Measurements from ENCODE around the gene MTERF2.

MTERF2 gene

GRCh38 chr12:106957583-106957982 is 29.4 kb downstream of the MTERF2 start:
- Histone ChIP-seq H3K4me1 (ENCODE audit: insufficient read depth, low read length) (peaks cover 22% of the 10 kb centered on the region), H2AFZ (ENCODE audit: low read depth, low read length) (peak overlapping the region; percentile 18), H3K4me3 (ENCODE audit: low read length) (peak overlapping the region; percentile 82), H3K27me3 (ENCODE audit: insufficient read depth, low read length) (no peaks in the 10 kb centered on the region), H3K36me3 (ENCODE audit: insufficient read depth, low read length) (no peaks in the 10 kb centered on the region), H3K9me3 (ENCODE audit: low read length) (no peaks in the 10 kb centered on the region)

GRCh38 chr12:106956048-106956578 is 30.8 kb downstream of the MTERF2 start:
- peak overlapping the region; percentile 82 for H3K4me3 ChIP-seq (ENCODE audit: low read length)
- H3K9me3 ChIP-seq (ENCODE audit: low read length): no peaks in the 10 kb centered on the region
- no peaks in the 10 kb centered on the region for H3K36me3 ChIP-seq (ENCODE audit: insufficient read depth, low read length)
- peaks cover 22% of the 10 kb centered on the region for H3K4me1 ChIP-seq (ENCODE audit: insufficient read depth, low read length)
- H3K27me3 ChIP-seq (ENCODE audit: insufficient read depth, low read length): no peaks in the 10 kb centered on the region
- peak overlapping the region; percentile 95 for H2AFZ ChIP-seq (ENCODE audit: low read depth, low read length)

- peak within 1 kb of the TSS; percentile 95 for H2AFZ ChIP-seq (ENCODE audit: low read depth, low read length)
- peaks cover 22% of the 10 kb centered on the region for H3K4me1 ChIP-seq (ENCODE audit: insufficient read depth, low read length)
- no peaks in the 10 kb centered on the region for H3K27me3 ChIP-seq (ENCODE audit: insufficient read depth, low read length)
- no peaks in the 10 kb centered on the region for H3K9me3 ChIP-seq (ENCODE audit: low read length)
- no peaks in the 10 kb centered on the region for H3K36me3 ChIP-seq (ENCODE audit: insufficient read depth, low read length)
- peak within 1 kb of the TSS; percentile 82 for H3K4me3 ChIP-seq (ENCODE audit: low read length)
Observed at GRCh38 chr12:106955377-106956047, 31.4 kb downstream of the MTERF2 start, which contains the start of gene TMEM263. TSS of gene TMEM263 (plus strand) at chr12:106955907. CDS start at chr12:106967117, 11,210 bp downstream.

- Histone ChIP-seq H2AFZ (ENCODE audit: low read depth, low read length) (peak overlapping the region; percentile 64), H3K4me3 (ENCODE audit: low read length) (peak overlapping the region; percentile 82), H3K36me3 (ENCODE audit: insufficient read depth, low read length) (no peaks in the 10 kb centered on the region), H3K27me3 (ENCODE audit: insufficient read depth, low read length) (no peaks in the 10 kb centered on the region), H3K4me1 (ENCODE audit: insufficient read depth, low read length) (peaks cover 22% of the 10 kb centered on the region), H3K9me3 (ENCODE audit: low read length) (no peaks in the 10 kb centered on the region)
Observed at GRCh38 chr12:106954462-106955376, 32.2 kb downstream of the MTERF2 start.

- no peaks in the 10 kb centered on the region for H3K36me3 ChIP-seq (ENCODE audit: insufficient read depth, low read length)
- H3K4me3 ChIP-seq (ENCODE audit: low read length): no peak overlapping the region
Observed at GRCh38 chr12:106953352-106954250, 33.3 kb downstream of the MTERF2 start.

GRCh38 chr12:106950591-106950990 is 36.4 kb downstream of the MTERF2 start:
- Histone ChIP-seq H3K4me3 (ENCODE audit: low read length) (no peak overlapping the region), H3K4me1 (ENCODE audit: insufficient read depth, low read length) (peaks cover 6% of the 10 kb centered on the region), H3K9me3 (ENCODE audit: low read length) (peaks cover 2% of the 10 kb centered on the region), H2AFZ (ENCODE audit: low read depth, low read length) (no peak overlapping the region), H3K27me3 (ENCODE audit: insufficient read depth, low read length) (no peaks in the 10 kb centered on the region), H3K36me3 (ENCODE audit: insufficient read depth, low read length) (no peaks in the 10 kb centered on the region)

More at GRCh38 chr12:106953352-106954250, 33.3 kb downstream of the MTERF2 start:
- H3K9me3 ChIP-seq (ENCODE audit: low read length): no peaks in the 10 kb centered on the region
- H2AFZ ChIP-seq (ENCODE audit: low read depth, low read length): no peak overlapping the region
- peaks cover 22% of the 10 kb centered on the region for H3K4me1 ChIP-seq (ENCODE audit: insufficient read depth, low read length)
- H3K27me3 ChIP-seq (ENCODE audit: insufficient read depth, low read length): no peaks in the 10 kb centered on the region

- no peak overlapping the region for H2AFZ ChIP-seq (ENCODE audit: low read depth, low read length)
- H3K27me3 ChIP-seq (ENCODE audit: insufficient read depth, low read length): no peaks in the 10 kb centered on the region
- H3K4me3 ChIP-seq (ENCODE audit: low read length): no peak overlapping the region
- H3K36me3 ChIP-seq (ENCODE audit: insufficient read depth, low read length): no peaks in the 10 kb centered on the region
- peaks cover 2% of the 10 kb centered on the region for H3K9me3 ChIP-seq (ENCODE audit: low read length)
- H3K4me1 ChIP-seq (ENCODE audit: insufficient read depth, low read length): no peaks in the 10 kb centered on the region
Observed at GRCh38 chr12:106947461-106947860, 39.5 kb downstream of the MTERF2 start.

- Histone ChIP-seq H3K4me3 (ENCODE audit: low read length) (no peak overlapping the region), H3K27me3 (ENCODE audit: insufficient read depth, low read length) (no peaks in the 10 kb centered on the region), H3K9me3 (ENCODE audit: low read length) (peaks cover 2% of the 10 kb centered on the region), H3K4me1 (ENCODE audit: insufficient read depth, low read length) (no peaks in the 10 kb centered on the region), H2AFZ (ENCODE audit: low read depth, low read length) (no peak overlapping the region), H3K36me3 (ENCODE audit: insufficient read depth, low read length) (no peaks in the 10 kb centered on the region)
Observed at GRCh38 chr12:106945261-106945851, 41.6 kb downstream of the MTERF2 start.

- Histone ChIP-seq H2AFZ (ENCODE audit: low read depth, low read length) (no peak overlapping the region), H3K27me3 (ENCODE audit: insufficient read depth, low read length) (no peaks in the 10 kb centered on the region), H3K4me3 (ENCODE audit: low read length) (no peak overlapping the region), H3K36me3 (ENCODE audit: insufficient read depth, low read length) (no peaks in the 10 kb centered on the region), H3K9me3 (ENCODE audit: low read length) (peaks cover 2% of the 10 kb centered on the region), H3K4me1 (ENCODE audit: insufficient read depth, low read length) (no peaks in the 10 kb centered on the region)
Observed at GRCh38 chr12:106942775-106943174, 44.2 kb downstream of the MTERF2 start.

GRCh38 chr12:106941481-106942156 is 45.3 kb downstream of the MTERF2 start:
- H3K4me3 ChIP-seq (ENCODE audit: low read length): no peak overlapping the region
- no peaks in the 10 kb centered on the region for H3K36me3 ChIP-seq (ENCODE audit: insufficient read depth, low read length)
- H2AFZ ChIP-seq (ENCODE audit: low read depth, low read length): no peak overlapping the region
- no peaks in the 10 kb centered on the region for H3K27me3 ChIP-seq (ENCODE audit: insufficient read depth, low read length)
- no peaks in the 10 kb centered on the region for H3K4me1 ChIP-seq (ENCODE audit: insufficient read depth, low read length)
- H3K9me3 ChIP-seq (ENCODE audit: low read length): peaks cover 2% of the 10 kb centered on the region

- Histone ChIP-seq H2AFZ (ENCODE audit: low read depth, low read length) (no peak overlapping the region), H3K27me3 (ENCODE audit: insufficient read depth, low read length) (no peaks in the 10 kb centered on the region), H3K36me3 (ENCODE audit: insufficient read depth, low read length) (no peaks in the 10 kb centered on the region), H3K4me3 (ENCODE audit: low read length) (no peak overlapping the region), H3K4me1 (ENCODE audit: insufficient read depth, low read length) (no peaks in the 10 kb centered on the region), H3K9me3 (ENCODE audit: low read length) (no peaks in the 10 kb centered on the region)
Observed at GRCh38 chr12:106934277-106934676, 52.7 kb downstream of the MTERF2 start.

Data from neuron (in vitro differentiated cells).